NCI-H748 (cell line): ENCODE data around the gene CDC6.

Experiments
- DNase-seq: peaks from one replicate; lab custom pipeline; 2025; ENCODE audit not compliant: unreplicated experiment; lab: John Stamatoyannopoulos, UW

CDC6 gene

GRCh38 chr17:40340327-40340726 is 52.6 kb downstream of the CDC6 start:
- DNase-seq = no peak

- DNase-seq = peak; percentile 87
These were observed 53.5 kb downstream of the CDC6 start for GRCh38 chr17:40340880-40341807.

- peak; percentile 72 for DNase-seq
These were observed 54.3 kb downstream of the CDC6 start for GRCh38 chr17:40341808-40342503.

GRCh38 chr17:40342504-40343218 is 55.0 kb downstream of the CDC6 start:
- DNase-seq = no peak

GRCh38 chr17:40343219-40344119 is 55.8 kb downstream of the CDC6 start:
- DNase-seq = peak; percentile 53

DNA sequence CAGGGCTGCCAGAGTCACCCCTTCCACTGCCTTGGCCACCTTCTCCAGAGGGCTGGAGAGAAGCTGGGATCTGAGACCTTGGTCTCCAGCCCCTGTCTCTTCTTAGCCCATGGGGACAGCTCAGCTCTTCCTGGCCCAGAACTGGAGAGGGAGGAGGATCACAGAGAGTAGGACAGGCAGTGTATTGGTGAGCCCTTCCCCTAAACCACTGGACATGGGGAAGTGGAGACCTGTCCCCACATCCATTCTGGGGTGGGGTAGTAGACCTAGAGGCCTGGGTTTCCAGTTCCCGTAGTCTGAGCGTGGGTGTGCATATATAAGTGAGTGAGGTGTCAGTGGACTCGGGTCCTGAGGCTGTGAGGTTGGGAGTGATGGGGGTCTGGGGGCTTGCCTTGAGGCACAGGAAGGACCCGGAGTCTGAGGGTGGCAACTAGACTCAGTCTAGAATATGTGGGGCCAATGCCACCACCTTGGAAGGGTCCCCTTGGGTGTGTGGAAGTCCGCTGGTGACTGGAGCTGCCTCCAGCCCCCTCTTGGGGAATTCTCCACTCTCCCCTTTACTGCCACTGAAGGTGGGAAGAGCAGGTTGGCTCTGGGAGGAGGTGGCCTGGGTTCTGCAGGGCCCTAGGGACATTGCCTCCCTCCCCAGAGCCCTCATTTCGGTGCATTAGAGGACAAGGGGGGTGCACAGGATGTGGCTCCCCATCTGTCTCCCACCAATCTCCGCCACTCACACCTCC is 56.9 kb downstream of the CDC6 start:
- DNase-seq = no peak

DNA sequence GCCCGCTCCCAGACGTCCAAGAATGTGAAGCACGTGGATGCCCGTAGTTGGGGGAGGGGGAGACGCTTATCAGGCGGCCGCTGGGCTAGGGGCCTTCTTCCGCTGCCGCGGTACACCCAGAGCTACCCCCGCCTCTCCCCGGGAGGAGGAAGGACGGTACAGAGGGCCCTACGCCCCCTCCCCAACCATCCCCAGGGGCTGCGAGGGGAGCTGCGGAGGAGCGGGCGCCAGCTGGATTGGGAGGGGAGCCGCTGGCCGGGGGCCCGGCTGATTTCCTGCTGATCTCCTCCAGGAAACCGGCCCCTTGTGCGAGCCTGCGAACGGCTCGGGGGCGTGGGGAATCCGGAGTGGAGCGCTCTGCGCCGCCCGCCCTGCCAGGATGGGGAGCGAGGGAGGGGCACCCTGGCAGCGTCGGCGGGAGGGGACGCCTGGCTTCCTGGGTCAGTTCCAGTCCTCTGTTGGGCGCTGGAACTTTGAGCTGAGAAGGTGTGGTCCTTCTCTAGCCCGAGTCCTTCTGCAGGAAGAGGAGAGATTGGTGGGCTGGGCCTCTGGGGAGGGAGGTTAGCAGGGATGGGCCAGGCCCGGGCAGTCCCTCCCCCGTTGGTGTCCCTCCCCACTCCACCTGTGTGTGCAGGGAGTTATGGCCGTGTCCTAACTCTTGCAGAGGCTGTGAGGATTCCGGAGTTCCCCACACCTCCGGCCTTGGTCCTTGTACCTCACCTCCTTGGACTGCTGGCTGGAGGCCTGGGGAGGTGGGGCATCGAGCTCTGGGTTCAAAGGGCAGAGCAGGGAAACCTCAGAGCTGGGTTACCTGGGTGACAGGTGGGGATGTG is 57.7 kb downstream of the CDC6 start:
- peak; percentile 57 for DNase-seq

DNA sequence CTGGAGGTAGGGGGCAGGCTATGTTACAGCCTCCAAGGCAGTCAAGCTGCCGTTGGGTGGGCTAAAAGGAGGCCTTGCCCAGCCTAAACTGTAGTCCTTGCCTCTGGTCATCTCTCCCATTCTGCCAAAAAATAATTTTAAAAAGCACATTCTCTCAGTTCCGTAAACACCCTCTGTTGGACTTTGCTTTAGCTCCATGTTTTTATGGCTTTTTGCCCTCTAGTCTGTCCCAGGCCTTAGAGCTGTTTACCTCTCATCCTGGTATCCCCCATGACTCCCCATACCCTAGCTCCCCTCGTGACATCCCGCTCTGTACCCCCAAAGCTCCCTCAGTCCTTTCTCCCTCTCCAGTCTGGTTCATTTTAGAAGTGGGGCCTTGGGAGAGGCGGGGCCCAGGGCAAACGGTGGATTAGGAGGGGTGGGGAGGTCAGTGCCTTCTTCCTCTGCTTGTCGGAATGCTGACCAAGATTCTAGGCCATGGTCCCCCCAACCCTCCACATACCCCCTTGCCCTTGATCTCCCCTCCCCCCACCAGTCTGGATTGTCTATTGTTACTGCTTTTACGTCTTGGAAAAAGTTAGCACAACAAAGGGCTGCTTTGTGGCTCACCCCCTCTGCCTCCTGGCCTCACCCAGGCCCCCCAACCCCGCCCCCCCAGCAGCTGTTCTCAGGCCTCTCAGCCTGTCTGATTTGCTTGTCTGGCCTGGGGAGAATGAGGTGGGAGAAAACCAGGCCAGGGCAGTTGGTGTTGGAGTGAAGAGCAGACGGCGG is 58.5 kb downstream of the CDC6 start:
- DNase-seq = no peak

DNA sequence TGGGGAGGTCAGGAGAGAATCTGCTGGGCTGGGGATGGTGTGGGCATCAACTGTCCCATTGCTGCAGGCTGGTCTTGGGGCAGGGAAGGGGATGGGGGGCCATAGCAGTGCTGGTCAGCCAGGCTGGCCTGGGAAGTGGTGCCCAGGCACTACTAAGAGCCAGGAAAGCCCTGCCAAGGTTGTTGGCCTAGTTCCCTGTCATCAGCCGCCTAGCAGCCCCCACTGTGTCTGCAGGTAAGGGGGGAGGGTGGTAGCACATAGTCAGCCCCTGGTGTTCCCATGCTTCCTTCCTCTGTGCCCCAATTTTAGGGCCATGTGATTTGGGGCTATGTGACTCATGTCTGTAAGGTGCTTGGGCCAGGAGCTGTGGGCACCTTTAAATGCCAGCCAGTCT is 59.1 kb downstream of the CDC6 start:
- no peak for DNase-seq

DNA sequence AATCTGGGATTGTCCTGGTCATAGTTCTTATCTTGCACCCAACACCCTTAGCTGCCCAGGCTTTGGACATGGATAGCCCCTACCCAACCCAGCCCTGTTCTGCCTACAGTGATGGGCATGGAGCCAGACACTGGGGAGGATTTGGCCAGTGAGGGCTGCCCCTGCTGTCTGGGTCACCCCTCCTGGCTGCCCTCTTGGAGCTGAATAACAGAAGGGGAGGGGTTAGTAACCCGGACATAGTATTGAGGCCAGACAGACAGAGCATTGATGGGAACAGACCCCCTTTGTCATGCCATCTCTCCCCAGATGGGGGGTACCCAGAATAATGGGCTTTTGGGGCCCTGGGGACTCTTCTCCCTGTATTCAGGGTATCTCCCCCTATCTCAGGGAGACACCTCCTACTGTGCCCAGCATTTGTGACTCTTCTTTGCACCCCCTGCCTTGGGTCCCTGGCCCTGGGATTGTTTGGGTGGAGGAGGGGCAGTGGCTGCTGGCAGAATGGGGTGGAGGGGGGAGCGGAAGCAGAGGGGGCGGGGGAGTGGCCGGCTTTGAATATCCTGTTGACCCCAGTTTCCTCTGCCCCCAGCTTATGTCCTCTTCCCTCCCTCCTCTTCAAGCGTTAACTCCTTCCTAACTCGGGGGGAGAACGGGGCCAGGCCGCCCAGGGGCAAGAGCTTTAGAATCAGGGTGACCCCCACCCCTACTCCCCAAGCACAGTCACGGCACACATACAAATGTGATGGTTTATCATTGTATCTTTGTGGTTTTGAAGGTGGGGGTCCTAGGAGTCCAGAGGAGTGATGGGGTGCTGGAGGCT is 59.8 kb downstream of the CDC6 start:
- DNase-seq = no peak

- DNase-seq = no peak
These were observed 60.4 kb downstream of the CDC6 start for GRCh38 chr17:40348136-40348504.

- no peak for DNase-seq
These were observed 61.1 kb downstream of the CDC6 start for GRCh38 chr17:40348562-40349476.

- DNase-seq = no peak
These were observed 61.8 kb downstream of the CDC6 start for GRCh38 chr17:40349477-40349894.

GRCh38 chr17:40349895-40350688 is 62.4 kb downstream of the CDC6 start:
- peak; percentile 65 for DNase-seq

GRCh38 chr17:40350689-40351358 is 63.1 kb downstream of the CDC6 start:
- DNase-seq = no peak
